ENCODE measurements around the gene MND1.

MND1 gene

GRCh38 chr4:153342751-153343552 is 1.5 kb upstream of the MND1 start:
- intact Hi-C loops (cut with DNase I): loop anchor here (5.0 to 10.0 kb wide), 3 partner anchors 132 to 412 kb away; no protein-coding TSS in a partner anchor
- no peak for DNase-seq

- DNase-seq: peak in 35 of 42 donors; percentile 19 to 69 (median 38)
- intact Hi-C loops (cut with DNase I): loop anchor here (2.0 to 10.0 kb wide), 3 partner anchors 130 to 410 kb away; no protein-coding TSS in a partner anchor
Measured at GRCh38 chr4:153345012-153345981, 809 bp downstream of the MND1 start.

- DNase-seq: no peak
- intact Hi-C loops (cut with DNase I): loop anchor here (10.0 kb wide), 2 partner anchors 129 to 409 kb away; no protein-coding TSS in a partner anchor
Measured at GRCh38 chr4:153346031-153346430, 1.5 kb downstream of the MND1 start.

GRCh38 chr4:153346563-153346962 is 2.1 kb downstream of the MND1 start:
- DNase-seq: peak in 22 of 42 donors; percentile 9 to 66 (median 32)
- intact Hi-C loops (cut with DNase I): loop anchor here (10.0 kb wide), 2 partner anchors 128 to 408 kb away; no protein-coding TSS in a partner anchor

- no peak for DNase-seq
- intact Hi-C loops (cut with DNase I): loop anchor here (10.0 kb wide), 2 partner anchors 128 to 408 kb away; no protein-coding TSS in a partner anchor
Measured at GRCh38 chr4:153347117-153347516, 2.6 kb downstream of the MND1 start.

GRCh38 chr4:153348006-153348405 is 3.5 kb downstream of the MND1 start:
- intact Hi-C loops (cut with DNase I): loop anchor here (10.0 kb wide), 2 partner anchors 127 to 407 kb away; no protein-coding TSS in a partner anchor
- no peak for DNase-seq

- intact Hi-C loops (cut with DNase I): loop anchor here (10.0 kb wide), 2 partner anchors 125 to 405 kb away; no protein-coding TSS in a partner anchor
- DNase-seq: no peak
Measured at GRCh38 chr4:153349206-153349805, 4.8 kb downstream of the MND1 start.

GRCh38 chr4:153362184-153362583 is 17.7 kb downstream of the MND1 start:
- no peak for DNase-seq
- intact Hi-C loops (cut with DNase I): no loop called here

GRCh38 chr4:153364061-153364460 is 19.6 kb downstream of the MND1 start:
- DNase-seq: no peak
- intact Hi-C loops (cut with DNase I): no loop called here

GRCh38 chr4:153365003-153365402 is 20.5 kb downstream of the MND1 start:
- intact Hi-C loops (cut with DNase I): no loop called here
- DNase-seq: no peak

GRCh38 chr4:153366486-153366885 is 22.0 kb downstream of the MND1 start:
- DNase-seq: no peak
- intact Hi-C loops (cut with DNase I): no loop called here

GRCh38 chr4:153367092-153367491 is 22.6 kb downstream of the MND1 start:
- DNase-seq: no peak
- intact Hi-C loops (cut with DNase I): no loop called here

GRCh38 chr4:153369021-153369420 is 24.5 kb downstream of the MND1 start:
- intact Hi-C loops (cut with DNase I): no loop called here
- no peak for DNase-seq

GRCh38 chr4:153371701-153372234 is 27.3 kb downstream of the MND1 start:
- intact Hi-C loops (cut with DNase I): no loop called here
- no peak for DNase-seq

- no peak for DNase-seq
- intact Hi-C loops (cut with DNase I): no loop called here
Measured at GRCh38 chr4:153372967-153373562, 28.6 kb downstream of the MND1 start.

- intact Hi-C loops (cut with DNase I): no loop called here
Measured at GRCh38 chr4:153374442-153374841, 30.0 kb downstream of the MND1 start.

GRCh38 chr4:153375303-153375702 is 30.8 kb downstream of the MND1 start:
- intact Hi-C loops (cut with DNase I): no loop called here
- no peak for DNase-seq

More at GRCh38 chr4:153374442-153374841, 30.0 kb downstream of the MND1 start:
- no peak for DNase-seq

- no peak for DNase-seq
- intact Hi-C loops (cut with DNase I): no loop called here
Measured at GRCh38 chr4:153383131-153383530, 38.6 kb downstream of the MND1 start.
